GM12878 (cell line): Measurements from ENCODE around the gene FRMPD2. TPM values are rescaled to one million over a fixed set of nuclear protein-coding genes. Genes with fewer than 3 reads are reported as not detected.

Experiments used
- BACH1 ChIP-seq: fragments of 450-650 bp; IDR thresholded peaks from 2 replicates; pipeline ENCODE4 v1.6.1; 2017; ENCODE audit warnings: mild to moderate bottlenecking, borderline replicate concordance
- EGR1 ChIP-seq, 2 experiments: IDR thresholded peaks; 1 replicate in 1 of 2; 2 replicates in 1 of 2; pipeline ENCODE4 v1.6.1; 2011 to 2012; ENCODE audit warnings: low read depth in 2 of 2, low read length in 2 of 2, borderline replicate concordance in 1 of 2, mild to moderate bottlenecking in 1 of 2, moderate library complexity in 1 of 2
- FOXK2 ChIP-seq: fragments of 450-650 bp; IDR thresholded peaks from 2 replicates; pipeline ENCODE4 v1.6.1; 2017; ENCODE audit warnings: mild to moderate bottlenecking, moderate library complexity
- HDGF ChIP-seq: fragments of 450-650 bp; IDR thresholded peaks from 2 replicates; pipeline ENCODE4 v1.6.1; 2016; ENCODE audit warnings: antibody characterized with exemption
- MTA3 ChIP-seq: IDR thresholded peaks from 2 replicates; pipeline ENCODE4 v1.6.1; 2012; ENCODE audit warnings: low read length, inconsistent platforms, borderline replicate concordance
- NR2F1 ChIP-seq: fragments of 450-650 bp; conservative IDR thresholded peaks from 2 replicates; pipeline ENCODE4 v1.6.1; 2017; ENCODE audit warnings: mild to moderate bottlenecking
- NRF1 ChIP-seq: conservative IDR thresholded peaks from 2 replicates; pipeline ENCODE4 v1.6.1; 2011; ENCODE audit warnings: mild to moderate bottlenecking, low read depth, low read length, improper control_type of control experiment
- PML ChIP-seq: IDR thresholded peaks from 2 replicates; pipeline ENCODE4 v1.6.1; 2012; ENCODE audit warnings: low read length, inconsistent platforms
- TCF7 ChIP-seq: IDR thresholded peaks from 2 replicates; pipeline ENCODE4 v1.6.1; 2014; ENCODE audit warnings: antibody characterized with exemption, borderline replicate concordance
- YBX1 ChIP-seq: fragments of 450-650 bp; IDR thresholded peaks from 2 replicates; pipeline ENCODE4 v1.6.1; 2016; ENCODE audit warnings: antibody characterized with exemption
- ZBTB40 ChIP-seq: fragments of 450-650 bp; IDR thresholded peaks from 2 replicates; pipeline ENCODE4 v1.6.1; 2016; ENCODE audit warnings: mild to moderate bottlenecking, moderate library complexity, borderline replicate concordance
- polyA plus RNA-seq, 11 experiments: library from polyadenylated mRNA; depleted of rRNA in 4 of 11; unstranded in 6 of 11; stranded (reverse) in 5 of 11; fragments of >200 nt; fragmentation: Nextera tagmentation in 4 of 11; fragmentation: Illumina TruSeq in 1 of 11; extraction: Ambion mirVana in 4 of 11; extraction: Trizol in 1 of 11; gene quantifications; 1 replicate in 1 of 11; 2 replicates in 10 of 11; pipeline versions ENCODE4 v1.2.1 to v1.2.3, GENCODE V29; 2011 to 2016; ENCODE audit warnings: inconsistent platforms in 2 of 11, missing spikeins in 2 of 11, low read depth in 1 of 11
- total RNA-seq, 4 experiments: library from RNA; depleted of rRNA in 3 of 4; stranded (reverse); fragments of >200 nt in 3 of 4; fragmentation: Illumina TruSeq in 1 of 4; extraction: Trizol in 1 of 4; gene quantifications; 2 replicates each; pipeline versions ENCODE4 v1.2.1 to v1.2.3, GENCODE V29; 2013 to 2021
- TF ChIP-seq, protein P1 (sequence below): IDR thresholded peaks from 2 replicates; pipeline ENCODE4 v1.6.1; 2012; ENCODE audit warnings: low read depth, low read length, improper control_type of control experiment

Gene FRMPD2
- total and polyA plus RNA-seq, 10 of the 15 experiments (the other 5 are each of a cell fraction or from before 2014, with no cell fraction given) = 0.38 to 5.7 (median 1.4) TPM

GRCh38 chr10:48249004-48249762 lies 25.3 kb downstream of the FRMPD2 start (continued):
- TF ChIP-seq HDGF = no peak
- TF ChIP-seq EGR1 (IDR thresholded peaks at IDR 0.05; ENCODE audit: borderline replicate concordance in 1 of 2, low read depth in 2 of 2, low read length in 2 of 2) = no peak
- TF ChIP-seq MTA3 = no peak
- TF ChIP-seq, protein P1, sequence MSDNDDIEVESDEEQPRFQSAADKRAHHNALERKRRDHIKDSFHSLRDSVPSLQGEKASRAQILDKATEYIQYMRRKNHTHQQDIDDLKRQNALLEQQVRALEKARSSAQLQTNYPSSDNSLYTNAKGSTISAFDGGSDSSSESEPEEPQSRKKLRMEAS = no peak
- TF ChIP-seq TCF7 = no peak
- no peak for TF ChIP-seq ZBTB40
- TF ChIP-seq BACH1 = no peak
- no peak for TF ChIP-seq NR2F1
- no peak for TF ChIP-seq NRF1
- TF ChIP-seq PML = no peak
- no peak for TF ChIP-seq FOXK2
- no peak for TF ChIP-seq YBX1
